ENCODE results near the gene ZC3H4.
"Not testable (repeated sequence)": the region's sequence is repeated elsewhere in the genome, so short reads cannot be mapped to it uniquely, and the experiment has no call there.

Gene ZC3H4

DNA sequence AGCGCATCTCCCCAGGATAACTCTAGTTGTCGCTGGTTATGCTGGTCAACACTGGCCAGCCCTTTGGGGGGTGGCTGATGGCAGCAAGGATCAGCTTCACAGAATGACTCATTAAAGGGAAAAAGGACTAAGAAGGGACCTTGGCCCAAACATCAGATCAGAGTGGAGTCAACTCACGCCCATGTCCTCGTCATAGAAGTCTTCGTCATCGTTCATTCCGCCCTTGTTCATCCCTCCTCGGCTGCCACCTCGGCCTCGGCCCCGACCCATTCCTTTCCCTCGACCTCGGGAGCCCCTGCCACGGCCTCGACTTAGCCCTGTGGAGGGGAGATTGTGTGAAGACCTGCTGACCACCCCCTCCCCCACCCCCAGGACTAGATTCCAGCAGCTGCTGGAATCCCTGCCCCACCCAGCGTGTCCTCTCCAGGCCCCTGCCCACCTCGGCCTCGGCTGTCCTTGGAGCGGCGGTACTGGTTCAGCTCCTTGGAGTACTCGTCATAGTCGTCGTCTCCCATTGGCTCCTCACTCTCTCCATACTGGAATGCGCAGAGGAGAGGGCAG is 28.6 kb downstream of the ZC3H4 start:
- DNase-seq (ENCODE audit: low read depth in 2 of 2) = no peak

DNA sequence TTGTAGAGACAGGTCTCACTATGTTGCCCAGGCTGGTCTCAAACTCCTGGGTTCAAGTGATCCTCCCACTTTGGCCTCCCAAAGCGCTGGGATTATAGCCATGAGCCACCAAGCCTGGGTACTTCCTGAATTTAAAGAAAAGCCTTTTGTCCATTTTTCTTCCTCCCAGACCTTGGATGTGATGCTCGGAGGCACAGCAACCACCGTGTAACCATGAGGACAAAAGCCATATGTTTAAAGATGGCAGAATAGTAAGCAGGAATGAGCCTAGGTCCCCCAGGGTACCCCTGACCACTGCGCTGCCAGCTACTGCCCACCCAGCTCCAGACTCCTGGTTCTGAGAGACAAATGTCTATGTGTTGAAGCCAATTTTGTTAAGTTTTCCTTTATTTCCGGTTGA is 31.1 kb downstream of the ZC3H4 start:
- no peak for DNase-seq (ENCODE audit: low read depth in 2 of 2)

DNA sequence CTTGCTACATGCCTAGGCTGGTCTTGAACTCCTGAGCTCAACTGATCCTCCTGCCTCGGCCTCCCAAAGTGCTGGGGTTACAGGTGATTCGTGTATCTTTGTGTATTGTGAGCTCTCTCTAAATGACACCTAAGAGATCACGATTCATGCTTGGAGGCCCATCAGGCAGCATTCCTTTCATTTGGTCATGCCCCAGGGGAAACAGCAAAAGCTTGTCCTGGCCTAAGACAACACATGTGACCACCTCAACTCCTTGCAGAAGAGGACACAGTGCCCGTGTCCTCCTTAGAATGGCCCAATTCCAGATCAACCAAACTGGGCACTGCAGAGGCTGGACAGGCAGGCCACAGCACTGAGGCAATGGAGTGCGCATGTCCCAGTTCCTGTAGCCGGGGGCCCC is 32.5 kb downstream of the ZC3H4 start:
- DNase-seq (ENCODE audit: low read depth in 2 of 2) = no peak

DNA sequence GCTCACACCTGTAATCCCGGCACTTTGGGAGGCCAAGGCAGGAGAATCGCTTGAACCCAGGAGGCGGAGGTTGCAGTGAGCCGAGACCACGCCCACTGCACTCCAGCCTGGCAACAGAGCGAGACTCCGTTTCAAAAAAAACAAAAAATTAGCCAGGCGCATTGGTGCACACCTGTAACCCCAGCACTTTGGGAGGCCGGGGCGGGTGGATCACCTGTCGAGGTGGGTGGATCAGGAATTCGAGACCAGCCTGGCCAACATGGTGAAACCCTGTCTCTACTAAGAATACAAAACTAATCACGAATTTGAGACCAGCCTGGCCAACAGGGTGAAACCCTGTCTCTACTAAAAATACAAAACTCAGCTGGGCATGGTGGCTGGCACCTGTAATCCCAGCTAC is 35.2 kb downstream of the ZC3H4 start:
- not testable (repeated sequence) for DNase-seq (ENCODE audit: low read depth in 2 of 2)

DNA sequence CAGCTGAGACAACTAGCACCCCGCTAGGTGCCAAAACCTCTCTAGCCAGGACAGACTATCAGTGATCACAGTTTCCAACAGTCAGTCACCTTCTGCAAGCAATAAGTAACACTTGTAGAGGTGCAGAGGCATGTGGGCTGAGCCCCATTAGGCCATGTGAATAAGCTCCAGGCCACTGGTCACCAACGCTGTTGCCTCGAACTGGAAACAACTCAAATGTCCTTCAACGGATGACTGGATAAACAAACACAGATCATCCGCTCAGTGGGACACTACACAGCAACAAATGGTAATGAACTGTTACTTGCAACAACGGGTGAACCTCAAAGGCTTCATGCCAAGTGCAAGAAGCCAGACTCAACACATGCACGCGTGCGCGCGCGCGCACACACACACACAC is 37.6 kb downstream of the ZC3H4 start:
- no peak for DNase-seq (ENCODE audit: low read depth in 2 of 2)

DNA sequence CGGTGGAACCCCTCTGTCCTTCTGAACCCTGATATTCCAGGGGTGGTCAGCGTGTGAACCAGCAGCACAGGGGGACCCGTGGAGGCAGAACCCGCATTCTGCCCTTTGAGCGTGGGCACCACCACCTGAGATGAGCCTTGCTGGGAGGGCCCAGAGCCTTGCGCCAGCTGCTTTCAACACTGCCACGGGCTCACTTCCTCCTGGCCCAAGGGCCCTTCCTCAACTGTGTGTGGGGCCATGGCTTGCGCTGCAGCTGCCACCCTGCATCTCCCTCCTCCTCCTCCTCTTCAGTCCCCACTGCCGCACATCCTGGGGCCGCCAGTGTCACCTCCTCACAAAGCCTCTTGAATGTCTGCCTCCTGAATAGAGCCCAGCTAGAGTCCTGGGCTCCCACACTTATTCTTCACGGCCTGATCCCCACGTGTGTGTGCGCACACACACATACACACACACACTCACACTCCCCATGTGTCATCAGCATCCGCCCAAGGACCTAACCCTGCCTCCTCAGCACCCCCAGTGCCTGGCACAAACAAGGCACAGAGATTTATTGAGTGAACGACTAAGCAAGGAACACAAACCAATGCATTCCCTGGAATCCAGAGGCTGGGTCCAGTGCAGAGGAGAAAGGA is 38.3 kb downstream of the ZC3H4 start:
- DNase-seq (ENCODE audit: low read depth in 2 of 2) = no peak

DNA sequence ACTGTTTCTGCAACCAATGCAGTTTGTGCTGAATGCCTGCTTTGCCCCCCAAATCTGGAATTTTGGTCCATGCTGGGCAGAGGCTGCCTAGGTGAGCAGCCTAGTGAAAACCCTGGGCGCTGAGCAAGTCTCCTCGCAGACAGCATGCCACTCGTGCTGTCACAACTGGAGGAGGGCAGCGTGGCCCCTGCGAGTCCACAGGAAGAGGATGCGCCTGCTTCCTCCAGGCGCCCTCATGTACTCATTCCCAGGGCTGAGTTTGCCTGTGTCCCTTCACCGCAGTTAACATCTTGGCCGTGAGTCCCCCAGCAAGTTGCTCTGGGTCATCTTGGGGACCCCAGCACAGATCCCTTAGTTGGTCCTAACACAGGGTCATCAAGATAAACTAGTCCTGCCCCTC is 39.0 kb downstream of the ZC3H4 start:
- no peak for DNase-seq (ENCODE audit: low read depth in 2 of 2)

DNA sequence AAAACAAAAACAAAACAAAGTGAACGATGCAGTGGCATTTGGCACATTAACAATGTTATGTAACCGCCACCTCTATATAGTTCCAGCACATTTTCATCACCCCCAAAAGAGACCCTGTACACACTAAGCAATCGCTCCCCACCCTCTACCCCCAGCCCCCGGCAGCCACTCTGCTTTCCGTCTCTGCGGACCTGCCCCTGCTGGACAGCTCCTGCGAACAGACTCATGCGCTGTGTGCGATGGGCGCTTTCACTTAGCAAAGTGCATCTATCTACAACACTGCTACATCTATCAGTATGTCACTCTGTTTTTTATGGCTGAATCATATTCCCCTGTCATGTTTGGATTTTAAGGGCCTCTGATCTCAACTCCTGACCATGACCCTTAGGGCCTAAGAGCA is 40.0 kb downstream of the ZC3H4 start:
- DNase-seq (ENCODE audit: low read depth in 2 of 2) = no peak

DNA sequence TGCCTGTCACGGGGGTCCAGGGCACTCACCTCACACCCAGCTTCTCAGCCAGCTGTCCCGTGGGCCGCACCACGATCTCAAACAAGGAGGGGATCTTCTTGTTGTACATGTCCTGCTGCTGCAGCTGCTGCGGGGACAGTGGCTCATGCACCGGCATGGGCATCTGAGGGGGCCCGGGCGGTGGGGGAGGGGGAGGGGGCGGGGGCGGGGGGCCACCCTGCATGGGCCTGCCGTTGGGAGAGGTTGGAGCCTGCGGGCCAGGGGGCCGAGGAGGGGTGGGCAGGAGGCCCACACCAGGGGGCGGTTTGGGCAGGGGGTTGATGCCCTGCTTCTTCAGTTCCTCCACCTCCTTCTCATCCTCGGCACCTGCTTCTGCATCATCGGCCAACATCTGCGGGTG is 41.3 kb downstream of the ZC3H4 start:
- DNase-seq (ENCODE audit: low read depth in 2 of 2) = no peak

DNA sequence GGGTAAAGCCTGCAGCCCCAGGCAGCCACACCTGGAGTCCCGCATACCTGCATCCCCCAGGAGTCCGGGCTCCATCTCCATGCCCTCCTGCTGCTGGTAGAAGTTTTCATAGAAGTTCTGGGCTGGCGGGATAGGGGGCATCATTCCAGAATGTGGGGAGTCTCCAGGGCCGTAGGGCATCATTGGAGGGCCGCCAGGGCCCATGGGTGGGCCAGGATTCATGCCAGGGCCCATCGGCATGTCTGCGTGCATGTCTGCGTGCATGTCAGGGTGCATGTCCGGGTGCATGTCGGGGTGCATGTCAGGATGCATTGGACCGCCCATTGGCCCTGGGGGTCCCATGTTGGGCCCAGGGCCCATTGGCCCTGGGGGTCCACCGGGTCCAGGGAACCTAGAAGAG is 41.8 kb downstream of the ZC3H4 start:
- DNase-seq (ENCODE audit: low read depth in 2 of 2) = no peak

DNA sequence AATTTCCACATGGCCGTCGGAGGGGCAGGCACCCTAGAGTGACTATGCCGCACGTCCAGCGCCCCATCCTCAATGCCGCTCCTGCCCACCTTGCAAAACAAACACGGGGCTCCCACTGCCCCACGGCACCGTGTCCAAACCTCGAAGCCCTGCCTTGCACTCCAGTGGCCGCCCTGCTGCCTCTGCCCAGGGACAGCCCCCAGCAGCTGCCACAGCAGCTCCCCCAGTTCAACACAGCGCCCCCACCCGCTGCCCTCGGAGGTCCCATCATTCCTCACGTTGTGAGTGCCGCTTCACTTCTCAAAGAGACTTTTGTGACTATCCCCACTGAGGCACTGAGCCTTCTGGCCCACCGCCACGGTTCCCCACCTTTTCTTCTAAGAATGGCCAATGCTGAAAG is 42.8 kb downstream of the ZC3H4 start:
- DNase-seq (ENCODE audit: low read depth in 2 of 2) = no peak

DNA sequence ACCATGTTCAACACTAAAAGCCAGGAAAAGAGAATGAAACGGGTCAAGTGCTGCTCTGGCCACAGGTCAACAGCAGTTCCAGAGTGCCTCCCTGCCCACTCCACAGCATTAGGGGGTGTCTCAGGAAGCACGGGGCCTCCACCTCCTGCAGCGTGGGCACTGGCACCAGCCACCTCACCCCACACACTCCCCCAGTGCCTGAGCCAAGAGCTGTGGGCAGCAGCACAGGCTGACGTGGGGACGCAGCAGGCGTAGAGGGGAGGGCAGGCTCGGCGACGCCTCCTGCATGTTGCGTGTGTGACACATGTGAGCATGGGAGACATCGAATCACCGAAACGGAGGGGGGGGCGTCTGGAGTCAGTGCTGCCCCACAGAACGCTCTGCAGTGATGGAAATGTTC is 43.8 kb downstream of the ZC3H4 start:
- no peak for DNase-seq (ENCODE audit: low read depth in 2 of 2)

DNA sequence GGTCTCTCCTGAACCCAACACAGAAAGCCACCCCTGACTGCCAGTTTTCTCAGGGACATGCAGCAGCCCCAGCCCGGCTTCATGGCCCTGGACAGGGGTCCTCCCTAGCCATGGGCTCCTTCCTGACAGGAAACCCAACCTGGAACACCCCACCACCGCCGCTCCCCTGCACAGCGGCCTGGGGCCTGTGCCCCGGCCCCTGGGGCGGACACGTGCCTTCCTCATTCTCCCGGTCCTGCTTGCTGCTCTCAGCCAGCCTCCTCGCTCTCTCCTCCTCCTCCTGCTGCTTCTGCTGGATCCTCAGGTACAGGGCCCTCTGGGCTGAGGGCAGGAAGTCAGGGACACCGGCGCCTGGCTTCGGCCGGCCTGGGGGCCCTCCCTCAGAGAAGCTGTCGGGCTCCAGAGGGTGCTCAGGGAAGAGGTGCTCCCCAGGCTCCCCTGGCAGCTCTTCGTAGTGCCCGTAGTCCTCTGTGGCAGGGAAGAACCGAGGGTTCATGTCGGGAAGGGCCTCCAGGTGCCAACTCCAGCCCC is 44.6 kb downstream of the ZC3H4 start:
- DNase-seq (ENCODE audit: low read depth in 2 of 2) = no peak

DNA sequence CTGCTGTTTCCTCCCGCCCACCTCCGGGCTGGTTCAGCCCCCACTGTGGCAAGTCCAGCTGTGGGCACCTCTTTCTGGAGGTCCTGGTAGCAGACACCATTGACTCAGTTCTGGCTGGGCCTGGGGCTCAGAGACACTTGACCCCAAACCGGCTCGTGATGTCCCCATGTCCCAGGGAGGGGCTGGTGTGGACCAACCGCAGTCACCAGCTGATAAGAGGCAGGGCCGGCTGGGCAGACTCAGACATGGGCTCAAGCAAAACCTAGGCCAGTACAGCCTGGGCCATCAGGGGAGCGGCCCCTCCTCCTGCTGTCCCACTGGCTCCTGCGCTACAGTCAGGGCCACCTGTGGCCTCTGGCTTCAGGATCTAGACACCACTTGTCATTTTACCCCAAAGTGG is 45.3 kb downstream of the ZC3H4 start:
- DNase-seq (ENCODE audit: low read depth in 2 of 2) = no peak

DNA sequence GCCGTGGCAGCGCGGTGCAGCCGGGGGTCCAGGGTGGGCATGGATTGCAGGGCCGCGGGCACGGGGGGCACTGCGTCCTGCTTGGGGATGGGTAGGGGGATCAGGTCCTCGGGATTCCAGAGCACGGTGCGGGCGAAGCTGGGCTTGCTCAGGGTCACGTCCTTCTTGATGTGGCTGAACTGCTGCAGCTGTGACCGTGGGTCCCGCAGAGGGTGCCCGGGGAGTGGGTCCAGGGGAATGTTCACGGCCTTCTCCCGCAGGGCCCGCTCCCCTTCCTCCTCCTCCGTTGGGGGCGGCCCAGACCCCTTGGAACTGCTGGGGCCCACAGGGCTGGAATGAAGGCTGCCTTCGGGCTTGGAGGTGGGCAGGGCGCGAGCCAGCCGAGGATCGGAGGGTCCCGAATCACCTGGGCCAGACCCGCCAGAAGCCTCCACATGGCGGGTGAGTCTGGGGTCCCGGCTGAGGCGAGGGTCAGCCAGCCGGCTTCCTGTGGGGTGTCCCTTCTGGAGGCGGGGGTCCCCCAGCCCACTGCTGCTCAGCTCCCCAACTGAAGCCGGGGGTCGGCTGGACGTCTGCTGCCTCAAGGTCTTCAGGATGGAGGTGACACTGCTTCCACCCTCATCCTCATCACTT is 46.2 kb downstream of the ZC3H4 start:
- no peak for DNase-seq (ENCODE audit: low read depth in 2 of 2)

DNA sequence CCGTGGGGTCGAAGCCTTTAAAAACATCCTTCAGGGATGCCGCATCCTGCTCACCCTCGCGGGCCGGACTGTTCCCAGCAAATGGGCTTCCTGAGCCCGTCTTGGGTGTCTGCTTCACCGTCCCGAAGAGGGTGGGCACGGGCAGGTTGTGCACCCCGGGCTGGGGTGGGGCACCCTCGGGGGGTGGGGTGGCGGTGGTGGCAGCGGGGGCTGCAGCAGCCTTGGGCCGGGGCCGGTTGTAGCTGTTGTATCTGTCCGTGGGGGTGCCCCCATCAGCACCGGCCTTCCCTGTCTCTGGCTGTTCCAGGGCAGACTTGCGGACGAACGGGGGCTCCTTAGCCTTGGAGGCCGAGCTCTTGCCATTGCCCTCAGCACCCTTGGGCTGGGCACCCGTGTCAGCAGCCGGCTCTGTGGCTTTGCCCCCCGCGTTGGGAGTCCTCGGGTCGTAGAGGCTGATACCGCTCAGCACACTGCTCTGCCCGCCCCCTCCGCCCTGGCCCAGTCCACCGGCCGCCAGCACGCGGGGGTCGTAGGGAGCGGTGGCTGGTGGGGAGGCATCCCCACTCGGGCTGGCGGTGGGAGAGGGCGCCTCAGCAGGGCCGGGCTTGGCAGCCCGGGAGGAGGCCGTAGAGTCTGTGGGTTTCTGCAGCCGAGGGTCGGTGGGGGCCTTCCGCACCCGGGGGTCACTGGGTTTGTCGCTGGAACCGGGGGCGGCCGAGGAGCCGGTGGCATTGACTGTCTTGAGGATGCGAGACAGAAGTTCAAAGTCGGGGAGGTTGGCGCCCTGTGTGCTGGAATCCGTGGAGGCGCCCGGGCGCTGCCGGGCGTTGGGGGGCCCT is 47.0 kb downstream of the ZC3H4 start:
- DNase-seq (ENCODE audit: low read depth in 2 of 2) = no peak

DNA sequence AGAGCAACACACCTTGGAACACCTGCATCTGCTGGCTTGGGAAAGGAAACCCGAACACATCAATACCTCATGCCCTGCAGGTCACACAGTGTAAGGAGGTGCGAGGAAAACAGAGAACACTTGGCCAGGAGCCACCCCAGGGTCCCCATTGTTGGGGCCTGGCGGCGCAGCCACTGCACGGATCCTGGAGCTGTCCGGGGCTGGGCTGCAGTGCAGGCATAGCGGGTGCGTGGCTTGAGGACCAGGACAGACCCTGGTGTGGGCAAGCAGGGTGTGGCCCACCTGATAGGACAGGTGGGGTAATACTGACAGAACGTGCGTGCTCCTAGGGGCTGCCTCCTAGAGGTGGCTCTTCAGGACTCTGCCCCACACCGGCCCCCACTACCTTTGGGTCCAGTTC is 48.3 kb downstream of the ZC3H4 start:
- no peak for DNase-seq (ENCODE audit: low read depth in 2 of 2)

DNA sequence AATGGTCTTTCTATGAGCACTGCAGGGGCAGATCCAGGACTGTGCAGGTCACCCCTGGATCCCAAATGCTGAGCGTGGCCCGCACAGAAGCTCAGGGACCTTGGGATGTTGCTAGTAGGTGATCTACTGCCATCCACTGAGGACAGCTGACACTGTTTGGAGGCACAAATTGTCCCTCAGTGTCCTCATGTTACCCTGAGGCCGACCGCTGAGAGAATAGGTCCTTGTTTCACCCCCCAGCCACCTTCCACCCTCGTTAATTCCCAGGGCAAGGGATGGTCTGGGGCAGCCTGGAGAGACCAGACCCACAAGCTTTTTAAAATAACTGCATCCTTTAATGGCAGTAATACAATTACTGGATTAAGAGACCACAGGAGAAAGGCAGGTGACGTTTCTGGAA is 49.7 kb downstream of the ZC3H4 start:
- no peak for DNase-seq (ENCODE audit: low read depth in 2 of 2)

DNA sequence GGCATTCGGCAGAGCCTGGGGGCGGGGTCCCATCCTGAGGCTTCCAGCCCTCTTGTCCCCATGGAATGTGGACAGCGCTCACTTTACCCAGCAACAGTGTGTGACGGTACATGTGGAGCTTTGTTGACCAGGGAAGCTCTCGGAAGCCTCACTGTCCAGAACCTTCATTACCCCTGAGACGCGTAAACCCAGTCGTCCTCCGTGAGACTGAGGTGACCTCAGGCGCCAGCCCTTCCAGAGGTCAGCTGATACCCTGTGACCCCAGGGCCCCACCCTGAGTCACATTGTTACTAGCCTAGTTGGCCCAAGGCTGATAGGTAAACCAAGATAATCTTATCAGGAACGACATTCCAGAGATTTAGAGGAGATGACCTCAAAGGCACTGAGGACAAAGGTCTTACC is 55.0 kb downstream of the ZC3H4 start:
- no peak for DNase-seq (ENCODE audit: low read depth in 2 of 2)

DNA sequence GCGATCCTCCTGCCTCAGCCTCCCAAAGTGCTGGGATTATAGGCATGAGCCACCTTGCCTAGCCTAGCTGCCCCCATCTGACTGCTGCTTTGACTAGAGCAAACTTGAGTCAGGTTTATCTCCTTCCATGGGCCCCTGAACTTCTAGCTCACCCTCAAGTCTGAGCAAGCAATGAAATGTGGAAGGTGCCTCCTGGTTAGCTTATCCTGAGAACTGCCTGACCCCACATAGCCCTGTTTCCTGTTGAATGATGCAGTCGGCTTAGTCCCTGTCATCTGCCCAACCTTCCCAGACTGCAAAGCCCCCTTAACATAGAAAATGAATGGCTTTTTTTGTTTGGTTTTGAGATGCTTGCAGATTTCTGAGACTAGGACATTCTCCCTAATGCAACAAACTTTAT is 56.2 kb downstream of the ZC3H4 start:
- no peak for DNase-seq (ENCODE audit: low read depth in 2 of 2)

DNA sequence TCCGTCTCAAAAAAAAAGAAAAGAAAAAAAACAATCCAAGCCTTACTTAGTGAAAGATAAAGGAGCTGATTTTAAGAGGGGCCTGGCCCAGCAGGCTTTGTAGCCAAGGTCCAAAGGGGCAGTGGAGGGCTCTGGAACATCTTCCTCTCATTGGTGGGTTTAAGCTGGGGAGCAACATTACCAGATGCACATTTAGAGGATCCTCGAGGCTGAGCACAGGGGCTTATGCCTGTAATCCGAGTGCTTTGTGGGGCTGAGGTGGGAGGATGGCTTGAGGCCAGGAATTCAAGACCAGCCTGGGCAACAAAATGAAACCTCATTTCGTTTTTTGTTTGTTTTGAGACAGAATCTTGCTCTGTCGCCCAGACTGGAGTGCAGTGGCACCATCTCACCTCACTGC is 57.2 kb downstream of the ZC3H4 start:
- no peak for DNase-seq (ENCODE audit: low read depth in 2 of 2)

DNA sequence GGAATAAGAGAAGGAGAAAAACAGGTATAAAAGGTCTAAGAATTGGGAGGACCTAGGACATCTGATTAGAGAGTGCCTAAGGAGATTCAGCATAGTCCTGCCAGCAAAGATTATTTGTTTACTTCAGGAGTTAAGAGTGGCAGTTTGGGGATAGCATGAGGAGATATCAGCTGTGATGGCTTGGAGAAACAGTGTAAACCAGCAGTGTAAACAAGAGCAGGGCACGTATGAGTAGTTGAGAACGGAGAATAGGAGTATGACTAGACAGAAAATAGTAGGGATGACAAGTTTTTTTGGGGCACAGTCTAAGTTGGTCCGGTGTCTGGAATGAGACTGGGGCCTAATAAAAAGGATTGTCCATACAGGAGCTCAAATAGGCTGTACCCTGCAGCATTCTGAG is 63.0 kb downstream of the ZC3H4 start:
- not testable (repeated sequence) for DNase-seq (ENCODE audit: low read depth in 2 of 2)

DNA sequence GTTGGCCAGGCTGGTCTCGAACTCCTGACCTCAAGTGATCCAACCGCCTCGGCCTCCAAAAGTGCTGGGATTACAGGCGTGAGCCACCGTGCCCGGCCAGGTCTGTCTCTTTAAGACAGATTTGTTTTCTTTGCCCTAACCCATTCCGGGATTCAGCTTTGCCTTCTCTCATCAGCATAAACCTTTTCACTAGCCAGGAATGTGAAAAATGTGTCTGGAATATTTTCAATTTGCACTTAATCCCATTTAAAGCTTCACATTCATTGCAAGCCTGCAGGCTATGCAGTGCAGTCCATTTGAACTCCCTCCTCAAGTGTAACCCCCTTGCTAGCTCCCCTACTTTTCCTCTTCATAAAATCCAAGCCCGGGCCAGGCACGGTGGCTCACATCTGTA is 64.3 kb downstream of the ZC3H4 start:
- DNase-seq (ENCODE audit: low read depth in 2 of 2) = no peak

Measured in stimulated activated CD8-positive, alpha-beta memory T cell treated with anti-CD3 and anti-CD28 coated beads, Interleukin-2, amount 100 ng/mL, for 1 hour (primary cell).